Inflammatory macrophage treated with lipopolysaccharide for 4 hours (primary cell): Measurements from ENCODE around the gene MAP3K21.

ENCODE experiments used
- DNase-seq: peaks from one replicate; pipeline ENCODE4 v3.0.0-alpha.2; 2020

The MAP3K21 gene

GRCh38 chr1:233360525-233361102, 33.1 kb downstream of the MAP3K21 start:
- no peak for DNase-seq

- DNase-seq, result no peak
These were observed 34.4 kb downstream of the MAP3K21 start for GRCh38 chr1:233361876-233362275.

GRCh38 chr1:233362743-233363142, 35.2 kb downstream of the MAP3K21 start:
- DNase-seq, result no peak

GRCh38 chr1:233364026-233364425, 36.5 kb downstream of the MAP3K21 start:
- no peak for DNase-seq

- peak; percentile 19 for DNase-seq
These were observed 37.4 kb downstream of the MAP3K21 start for GRCh38 chr1:233364695-233365539.

- no peak for DNase-seq
These were observed 39.1 kb downstream of the MAP3K21 start for GRCh38 chr1:233366575-233366974.

GRCh38 chr1:233367057-233367803, 39.7 kb downstream of the MAP3K21 start:
- no peak for DNase-seq

- DNase-seq, result no peak
These were observed 40.7 kb downstream of the MAP3K21 start for GRCh38 chr1:233368106-233368788.

- DNase-seq, result no peak
These were observed 41.2 kb downstream of the MAP3K21 start for GRCh38 chr1:233368789-233369130.

- DNase-seq, result no peak
These were observed 44.9 kb downstream of the MAP3K21 start for GRCh38 chr1:233372218-233373120.

- DNase-seq, result no peak
These were observed 45.7 kb downstream of the MAP3K21 start for GRCh38 chr1:233373226-233373625.

- no peak for DNase-seq
These were observed 48.1 kb downstream of the MAP3K21 start for GRCh38 chr1:233375653-233376052.

GRCh38 chr1:233376382-233377110, 49.0 kb downstream of the MAP3K21 start:
- no peak for DNase-seq

GRCh38 chr1:233379869-233380438, 52.4 kb downstream of the MAP3K21 start:
- peak; percentile 8 for DNase-seq

GRCh38 chr1:233381806-233382205, 54.3 kb downstream of the MAP3K21 start:
- no peak for DNase-seq

- no peak for DNase-seq
These were observed 56.5 kb downstream of the MAP3K21 start for GRCh38 chr1:233383984-233384383.

- DNase-seq, result no peak
These were observed 58.8 kb downstream of the MAP3K21 start for GRCh38 chr1:233386336-233386735.

- no peak for DNase-seq
These were observed 60.1 kb downstream of the MAP3K21 start for GRCh38 chr1:233387585-233387984.

- peak; percentile 44 for DNase-seq
These were observed 61.6 kb downstream of the MAP3K21 start for GRCh38 chr1:233389169-233389568.

GRCh38 chr1:233389893-233390292, 62.4 kb downstream of the MAP3K21 start:
- no peak for DNase-seq
